Sigmoid colon (tissue), 7 donors: ENCODE results near the gene UBLCP1. TPM values are rescaled to one million over a fixed set of nuclear protein-coding genes. Genes with fewer than 3 reads are reported as not detected.
"Not testable (repeated sequence)": the region's sequence is repeated elsewhere in the genome, so short reads cannot be mapped to it uniquely, and the experiment has no call there.

Source experiments
- DNase-seq: peaks from one replicate; pipeline ENCODE4 v3.0.0-alpha.2; 2019
- H3K27ac ChIP-seq, 4 donors: fragments of 200-600 bp; sonication (generic); one replicate each; pipeline ENCODE4 v1.5.1; 2016 to 2019; ENCODE audit warnings: mild to moderate bottlenecking in 1 of 4
- H3K27me3 ChIP-seq, 3 donors: fragments of 200-600 bp; sonication (generic); one replicate each; pipeline ENCODE4 v1.5.1; 2019; ENCODE audit warnings: mild to moderate bottlenecking in 1 of 3
- H3K36me3 ChIP-seq, 4 donors: fragments of 200-600 bp; sonication (generic); one replicate each; pipeline ENCODE4 v1.5.1; 2016 to 2019
- H3K4me1 ChIP-seq, 4 donors: fragments of 200-600 bp; sonication (generic); one replicate each; pipeline ENCODE4 v1.5.1; 2017 to 2019
- H3K4me3 ChIP-seq, 4 donors: fragments of 200-600 bp; sonication (generic); one replicate each; pipeline ENCODE4 v1.5.1; 2017 to 2019; ENCODE audit warnings: mild to moderate bottlenecking in 2 of 4, moderate library complexity in 1 of 4
- H3K9me3 ChIP-seq, 4 donors: fragments of 200-600 bp in 3 of 4; sonication (generic) in 3 of 4; one replicate each; pipeline versions ENCODE4 v1.5.1 to v1.6.1; 2013 to 2019
- EP300 ChIP-seq, 4 donors: sonication (generic); formaldehyde crosslinking; IDR thresholded peaks; one replicate each; pipeline ENCODE4 v1.6.1; 2017; ENCODE audit warnings: antibody characterized with exemption in 4 of 4
- POLR2A ChIP-seq, 2 donors: fragments of 450-650 bp; IDR thresholded peaks; one replicate each; pipeline ENCODE4 v1.6.1; 2016; ENCODE audit warnings: antibody characterized with exemption in 2 of 2, mild to moderate bottlenecking in 2 of 2, moderate library complexity in 2 of 2
- POLR2AphosphoS5 ChIP-seq, 4 donors: sonication (generic); formaldehyde crosslinking; IDR thresholded peaks; one replicate each; pipeline ENCODE4 v1.6.1; 2017; ENCODE audit warnings: antibody characterized with exemption in 4 of 4
- WGBS, 2 donors: extraction: QIAGEN DNeasy Blood & Tissue Kit; methylation state at CpG; one replicate each; pipeline ENCODE4 v1.1.7; 2013; 5-methylcytosine and 5-hydroxymethylcytosine counted together
- intact Hi-C: fragments of 100-400 bp; cut with DNase I; formaldehyde crosslinking; loops from one replicate; pipeline ENCODE4 v1.15.1; 2023
- polyA plus RNA-seq, 3 donors: library from polyadenylated mRNA; stranded (reverse); fragments of 200-250 nt; gene quantifications; one replicate each; pipeline ENCODE4 v1.2.3, GENCODE V29; 2013
- total RNA-seq, 4 donors: library from RNA; depleted of rRNA; stranded (reverse); fragments of >200 nt; gene quantifications; one replicate each; pipeline ENCODE4 v1.1.0, GENCODE V29; 2016
- TF ChIP-seq, protein P1 (sequence below), 4 experiments: fragments of 450-650 bp in 3 of 4; fragments of 200-600 bp in 1 of 4; IDR thresholded peaks; one replicate each; pipeline ENCODE4 v1.5.1; 2016 to 2019; ENCODE audit warnings: antibody characterized with exemption in 4 of 4, mild to moderate bottlenecking in 3 of 4, moderate library complexity in 2 of 4
- donor health status: healthy with polysubstance abuse.
- donor health status: Bipolar disorder and iron deficiency.
- donor health status: healthy.

The UBLCP1 gene
- total and polyA plus RNA-seq, 7 donors: 15.0 to 29.6 (median 18.7) TPM

GRCh38 chr5:159226451-159226850 is 36.6 kb upstream of the UBLCP1 start:
- TF ChIP-seq, protein P1, sequence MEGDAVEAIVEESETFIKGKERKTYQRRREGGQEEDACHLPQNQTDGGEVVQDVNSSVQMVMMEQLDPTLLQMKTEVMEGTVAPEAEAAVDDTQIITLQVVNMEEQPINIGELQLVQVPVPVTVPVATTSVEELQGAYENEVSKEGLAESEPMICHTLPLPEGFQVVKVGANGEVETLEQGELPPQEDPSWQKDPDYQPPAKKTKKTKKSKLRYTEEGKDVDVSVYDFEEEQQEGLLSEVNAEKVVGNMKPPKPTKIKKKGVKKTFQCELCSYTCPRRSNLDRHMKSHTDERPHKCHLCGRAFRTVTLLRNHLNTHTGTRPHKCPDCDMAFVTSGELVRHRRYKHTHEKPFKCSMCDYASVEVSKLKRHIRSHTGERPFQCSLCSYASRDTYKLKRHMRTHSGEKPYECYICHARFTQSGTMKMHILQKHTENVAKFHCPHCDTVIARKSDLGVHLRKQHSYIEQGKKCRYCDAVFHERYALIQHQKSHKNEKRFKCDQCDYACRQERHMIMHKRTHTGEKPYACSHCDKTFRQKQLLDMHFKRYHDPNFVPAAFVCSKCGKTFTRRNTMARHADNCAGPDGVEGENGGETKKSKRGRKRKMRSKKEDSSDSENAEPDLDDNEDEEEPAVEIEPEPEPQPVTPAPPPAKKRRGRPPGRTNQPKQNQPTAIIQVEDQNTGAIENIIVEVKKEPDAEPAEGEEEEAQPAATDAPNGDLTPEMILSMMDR (IDR thresholded peaks at IDR 0.05): no peak
- no peak for TF ChIP-seq POLR2AphosphoS5 (IDR thresholded peaks at IDR 0.05)
- no peak for TF ChIP-seq POLR2A (IDR thresholded peaks at IDR 0.05)
- TF ChIP-seq EP300 (IDR thresholded peaks at IDR 0.05): no peak
- no peak for DNase-seq
- Histone ChIP-seq H3K4me1 (no peaks in the 10 kb centered on the region), H3K9me3 (no peaks in the 10 kb centered on the region), H3K36me3 (no peaks in the 10 kb centered on the region), H3K4me3 (no peak overlapping the region), H3K27ac (no peak overlapping the region), H3K27me3 (no peaks in the 10 kb centered on the region)
- intact Hi-C loops: no loop called here

- TF ChIP-seq EP300 (IDR thresholded peaks at IDR 0.05) (no peak), POLR2AphosphoS5 (IDR thresholded peaks at IDR 0.05) (no peak), POLR2A (IDR thresholded peaks at IDR 0.05) (no peak)
- TF ChIP-seq, protein P1 (IDR thresholded peaks at IDR 0.05): no peak
- H3K4me1 ChIP-seq: no peaks in the 10 kb centered on the region
- intact Hi-C loops: no loop called here
- no peaks in the 10 kb centered on the region for H3K9me3 ChIP-seq
- DNase-seq: no peak
- no peak overlapping the region for H3K4me3 ChIP-seq
- H3K27me3 ChIP-seq: no peaks in the 10 kb centered on the region
- 91 to 92% methylated on average over 3 of the region's 3 CpGs for WGBS, 2 donors
- no peaks in the 10 kb centered on the region for H3K36me3 ChIP-seq
- no peak overlapping the region for H3K27ac ChIP-seq
Measured at GRCh38 chr5:159227452-159227851, 35.6 kb upstream of the UBLCP1 start.

DNA sequence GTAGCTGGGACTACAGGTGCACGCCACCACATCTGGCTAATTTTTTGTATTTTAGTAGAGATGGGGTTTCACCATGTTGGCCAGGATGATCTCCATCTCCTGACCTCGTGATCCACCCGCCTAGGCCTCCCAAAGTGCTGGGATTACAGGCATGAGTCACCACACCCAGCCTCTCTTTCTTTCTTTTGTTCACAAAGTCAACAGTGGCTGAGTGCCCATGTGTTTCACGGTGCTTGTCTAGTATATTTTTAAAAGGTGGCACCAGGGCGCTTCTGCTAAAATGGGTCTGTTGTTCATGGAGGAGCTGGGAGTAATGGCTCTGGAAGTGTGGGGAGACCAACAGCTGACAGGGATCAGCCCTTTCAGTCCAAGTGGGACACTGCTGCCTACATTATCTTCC is 35.0 kb upstream of the UBLCP1 start:
- DNase-seq, intact Hi-C loops, H3K27me3 ChIP-seq, H3K4me1 ChIP-seq, H3K36me3 ChIP-seq, H3K27ac ChIP-seq, H3K4me3 ChIP-seq, H3K9me3 ChIP-seq: not testable (repeated sequence)
- 53 to 84% methylated on average over 5 of the region's 5 CpGs for WGBS, 2 donors

DNA sequence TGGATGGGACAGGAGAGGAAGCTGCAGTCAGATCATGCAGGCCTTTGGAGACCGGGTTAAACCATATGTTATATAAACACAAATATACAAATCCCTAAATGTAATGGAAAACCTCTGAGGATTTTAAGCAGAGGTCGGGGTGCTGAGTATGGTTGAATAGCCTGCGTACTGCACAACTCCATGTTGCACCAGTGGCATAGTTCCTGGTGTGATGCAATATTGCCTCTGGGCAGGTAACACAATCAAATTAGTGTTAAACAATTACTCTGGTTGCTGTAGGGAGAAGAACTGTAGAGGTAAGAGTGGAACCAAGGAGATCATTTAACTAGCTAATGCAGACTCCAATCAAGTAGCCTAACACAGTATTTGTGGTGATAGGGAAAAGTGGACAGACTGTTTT is 32.4 kb upstream of the UBLCP1 start:
- intact Hi-C loops: no loop called here
- no peak overlapping the region for H3K27ac ChIP-seq
- no peak overlapping the region for H3K4me3 ChIP-seq
- H3K9me3 ChIP-seq: no peaks in the 10 kb centered on the region
- no peak for TF ChIP-seq EP300 (IDR thresholded peaks at IDR 0.05)
- no peak for TF ChIP-seq POLR2AphosphoS5 (IDR thresholded peaks at IDR 0.05)
- no peak for TF ChIP-seq POLR2A (IDR thresholded peaks at IDR 0.05)
- TF ChIP-seq, protein P1 (IDR thresholded peaks at IDR 0.05): no peak
- no peak for DNase-seq
- no peaks in the 10 kb centered on the region for H3K4me1 ChIP-seq
- H3K36me3 ChIP-seq: no peaks in the 10 kb centered on the region
- H3K27me3 ChIP-seq: no peaks in the 10 kb centered on the region
- 79 to 80% methylated on average over 3 of the region's 3 CpGs for WGBS, 2 donors

DNA sequence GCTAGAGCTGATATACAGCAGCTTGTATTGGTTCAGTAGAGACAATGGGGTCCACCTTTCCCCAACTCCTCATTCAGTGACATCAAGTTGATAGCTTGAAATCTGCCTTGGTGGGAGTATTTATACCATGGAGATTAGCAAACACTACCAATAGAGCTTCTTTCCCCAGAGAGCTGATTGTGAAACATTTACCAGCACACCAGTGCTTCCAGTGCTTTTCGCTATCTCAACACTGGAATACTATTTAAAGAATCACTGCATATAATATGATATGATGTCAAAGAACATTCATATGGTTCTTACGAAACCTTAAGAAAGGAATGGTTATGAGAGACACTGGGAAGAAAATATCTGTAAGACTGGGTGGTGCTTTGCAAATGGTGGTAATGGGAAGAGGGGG is 31.9 kb upstream of the UBLCP1 start:
- Histone ChIP-seq H3K27me3 (no peaks in the 10 kb centered on the region), H3K9me3 (no peaks in the 10 kb centered on the region), H3K4me1 (no peaks in the 10 kb centered on the region), H3K4me3 (no peak overlapping the region), H3K27ac (no peak overlapping the region), H3K36me3 (no peaks in the 10 kb centered on the region)
- TF ChIP-seq, protein P1 (IDR thresholded peaks at IDR 0.05): no peak
- TF ChIP-seq POLR2AphosphoS5 (IDR thresholded peaks at IDR 0.05): no peak
- no peak for TF ChIP-seq POLR2A (IDR thresholded peaks at IDR 0.05)
- TF ChIP-seq EP300 (IDR thresholded peaks at IDR 0.05): no peak
- intact Hi-C loops: no loop called here
- no peak for DNase-seq
- 93 to 96% methylated on average over 2 of the region's 2 CpGs for WGBS, 2 donors

DNA sequence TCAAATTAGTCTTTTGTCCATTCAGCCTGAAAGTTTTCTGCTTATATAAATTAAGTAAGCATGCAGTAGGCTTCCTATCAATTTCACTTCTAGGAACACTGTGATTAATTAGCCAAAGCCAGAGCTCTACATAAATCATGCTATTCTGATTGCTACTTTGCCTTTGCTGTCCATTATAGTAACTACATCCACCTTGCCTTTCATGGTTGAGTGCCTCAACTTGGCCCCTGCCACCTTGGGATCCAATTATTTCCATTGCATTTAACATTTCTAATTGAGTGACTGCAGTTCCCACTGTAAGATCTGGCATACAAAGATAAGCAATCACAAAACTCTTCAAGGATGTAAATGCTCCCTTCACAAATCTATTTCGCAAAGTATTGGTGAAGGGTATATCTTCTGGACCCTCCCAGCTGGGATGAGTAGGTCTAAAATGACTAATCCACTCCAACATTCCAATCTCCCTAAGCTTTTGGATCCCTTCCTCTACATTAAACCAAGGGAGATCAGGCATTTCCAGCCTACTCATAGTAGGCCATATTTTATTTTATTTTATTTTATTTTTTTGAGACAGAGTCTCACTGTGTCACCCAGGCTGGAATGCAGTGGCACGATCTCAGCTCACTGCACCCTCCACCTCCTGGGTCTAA is 27.1 kb upstream of the UBLCP1 start:
- H3K4me1 ChIP-seq, H3K27ac ChIP-seq, H3K4me3 ChIP-seq, intact Hi-C loops, H3K9me3 ChIP-seq, DNase-seq, H3K36me3 ChIP-seq, H3K27me3 ChIP-seq: not testable (repeated sequence)
- WGBS, 2 donors: 95 to 97% methylated on average over 2 of the region's 2 CpGs
